NB4 (cell line): ENCODE results near the gene CBX2.

Source experiments
- CTCF ChIP-seq: IDR thresholded peaks from one replicate; pipeline ENCODE4 v1.5.1; 2012; ENCODE audit warnings: low read depth, low read length
- MAX ChIP-seq: IDR thresholded peaks from 2 replicates; pipeline ENCODE4 v1.6.1; 2011; ENCODE audit warnings: low read depth, low read length
- MYC ChIP-seq: IDR thresholded peaks from 2 replicates; pipeline ENCODE4 v1.6.1; 2011; ENCODE audit warnings: low read depth, low read length
- POLR2A ChIP-seq: IDR thresholded peaks from 2 replicates; pipeline ENCODE4 v1.6.1; 2011; ENCODE audit warnings: mild to moderate bottlenecking; ENCODE audit not compliant: insufficient read length; ENCODE audit errors: extremely low read depth

- TF ChIP-seq CTCF (no peak), POLR2A (no peak), MYC (no peak), MAX (no peak)
Measured at GRCh38 chr17:79781012-79781650, 3.2 kb downstream of the CBX2 start.
